HG03378 (cell line): ENCODE results near the gene NPTXR.
"Not testable (repeated sequence)": the region's sequence is repeated elsewhere in the genome, so short reads cannot be mapped to it uniquely, and the experiment has no call there.

Experiments used
- ATAC-seq: cut with Tn5 transposase; IDR thresholded peaks from one replicate; pipeline ENCODE4 v1.9.1; 2021; ENCODE audit warnings: mild to moderate bottlenecking, moderate library complexity; ENCODE audit not compliant: unreplicated experiment

The NPTXR gene

DNA sequence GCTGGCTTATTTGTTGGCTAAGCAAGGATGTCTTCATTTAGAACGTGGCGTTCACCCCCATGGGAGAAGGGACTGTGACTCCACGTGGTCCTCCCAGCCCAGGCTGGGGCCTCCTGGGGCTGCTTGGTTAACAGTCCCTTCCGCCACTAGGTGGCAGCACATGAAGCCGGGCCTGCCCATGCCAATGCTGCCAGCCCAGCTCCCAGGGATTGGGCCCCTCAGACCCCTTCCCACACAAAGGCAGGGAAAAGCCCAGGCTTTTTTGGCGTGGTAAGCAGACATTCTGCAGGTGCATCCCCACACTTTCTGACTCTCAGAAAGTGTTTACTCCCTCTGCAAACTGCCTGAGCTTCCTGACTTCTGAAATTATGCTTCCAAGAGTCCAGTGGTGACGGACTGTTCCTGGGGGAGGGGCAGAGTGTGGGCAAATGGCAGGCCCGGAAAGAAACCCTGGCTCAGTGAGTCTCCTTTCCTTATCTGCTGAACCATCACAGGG is 25.1 kb upstream of the NPTXR start:
- ATAC-seq, result no peak

DNA sequence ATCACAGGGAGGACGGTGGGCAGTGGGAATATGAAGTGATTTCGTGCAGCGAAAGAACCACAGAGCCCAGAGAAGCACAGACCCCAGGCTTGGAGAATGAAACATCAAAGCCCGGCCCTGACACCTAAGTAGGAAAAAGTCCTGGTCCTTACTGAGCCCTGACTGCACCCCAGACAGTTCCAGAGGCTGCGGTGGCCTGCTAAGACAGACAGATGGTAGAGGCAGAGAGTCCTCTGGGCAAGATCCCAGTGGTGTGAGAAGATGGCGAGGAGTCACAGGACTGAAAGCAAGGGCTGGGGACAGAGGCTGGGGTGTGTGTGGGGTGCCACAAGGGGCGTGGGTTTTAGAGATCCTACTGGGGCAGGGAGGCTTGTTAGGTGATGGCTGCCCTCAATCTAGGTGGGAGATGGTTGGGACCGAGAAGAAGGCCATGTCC is 24.5 kb upstream of the NPTXR start:
- ATAC-seq, result no peak

DNA sequence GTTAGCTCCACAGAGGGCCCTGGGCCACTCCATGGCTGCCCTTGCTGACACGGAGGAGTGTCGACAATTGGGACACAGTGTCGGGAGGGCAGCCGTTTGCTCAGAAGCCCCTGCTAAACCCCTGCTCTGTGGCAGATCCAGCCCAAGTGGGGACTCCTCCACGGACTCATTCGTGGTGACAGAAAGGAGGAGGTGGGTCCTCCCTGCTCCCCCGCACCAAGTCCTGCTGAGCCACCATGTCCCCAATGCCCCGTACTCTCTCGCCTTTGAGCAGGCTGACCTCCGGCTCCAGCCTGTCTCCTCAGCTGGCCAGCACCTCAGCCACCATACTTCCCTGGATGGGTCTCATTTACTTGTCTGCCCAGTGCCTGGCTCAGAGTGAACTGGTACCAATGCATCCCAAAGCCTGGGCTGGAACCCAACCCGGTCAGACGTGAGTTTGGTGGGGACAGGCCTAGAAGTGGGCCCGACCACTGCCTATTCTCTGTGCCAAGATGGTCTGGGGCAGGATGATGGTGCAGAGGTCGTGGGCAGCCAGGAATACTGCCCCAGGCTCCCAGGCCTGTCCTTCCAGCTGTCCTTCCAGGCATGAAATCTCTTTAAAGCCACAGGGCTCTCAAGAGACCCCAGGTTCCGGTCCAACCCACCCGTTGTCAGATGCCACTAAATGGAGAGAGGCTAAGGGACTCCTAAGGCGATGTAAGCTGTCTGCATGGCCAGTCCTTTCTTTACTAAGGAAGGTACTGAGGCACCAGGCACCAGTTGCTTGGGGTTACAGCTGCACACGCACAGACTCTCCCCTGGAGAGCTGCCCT is 23.9 kb upstream of the NPTXR start:
- no peak for ATAC-seq

DNA sequence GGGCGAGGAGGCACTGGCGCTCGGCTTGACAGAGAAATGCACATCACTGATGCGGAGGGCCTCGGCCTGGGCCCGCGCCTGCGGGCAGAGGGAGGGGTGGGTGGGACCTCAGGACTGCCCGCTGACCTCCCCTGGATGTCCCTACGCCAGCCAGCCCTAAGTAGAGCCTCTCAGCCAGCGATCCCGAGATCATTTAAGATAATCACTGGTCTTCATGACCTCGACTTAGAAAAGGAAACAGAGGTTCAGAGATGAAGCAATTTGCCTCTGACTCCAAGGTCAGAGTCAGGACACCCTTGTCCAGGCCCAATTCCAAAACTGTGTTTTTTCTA is 23.3 kb upstream of the NPTXR start:
- ATAC-seq, result no peak

DNA sequence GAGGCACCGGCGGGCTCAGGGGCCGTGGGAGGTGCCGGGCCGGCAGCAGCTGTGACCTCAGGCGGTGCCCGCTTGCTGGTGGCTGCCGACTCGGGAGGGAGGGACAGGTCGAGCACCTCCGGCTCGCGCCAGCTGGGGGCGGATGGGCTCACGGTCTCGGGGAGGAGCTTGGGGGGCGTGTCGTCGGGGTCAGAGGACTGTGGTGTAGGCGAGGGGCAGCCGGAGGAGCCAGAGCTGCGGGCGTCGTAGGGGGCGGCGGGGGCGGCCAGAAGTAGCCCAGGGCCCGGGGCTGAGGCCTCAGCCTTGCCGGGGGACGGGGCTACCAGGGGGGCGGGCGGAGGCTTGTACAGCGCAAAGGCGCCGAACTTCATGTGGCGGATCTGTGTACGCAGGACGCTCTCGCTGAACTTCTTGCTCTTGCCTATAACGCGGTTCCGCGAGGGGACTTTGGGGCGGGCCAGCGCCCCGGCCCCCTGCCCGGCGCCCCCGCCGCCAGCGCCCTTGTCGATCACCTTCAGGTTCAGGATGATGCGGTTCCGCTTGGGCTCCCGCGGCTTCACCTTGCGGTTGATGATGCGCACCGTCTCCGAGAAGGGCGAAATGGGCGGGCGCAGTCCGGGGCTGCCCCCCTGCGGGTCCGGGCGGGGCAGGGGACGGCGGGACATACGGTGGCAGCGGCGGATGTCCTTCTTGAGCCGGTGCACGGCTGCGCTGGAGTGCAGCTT is 22.7 kb upstream of the NPTXR start:
- no peak for ATAC-seq

DNA sequence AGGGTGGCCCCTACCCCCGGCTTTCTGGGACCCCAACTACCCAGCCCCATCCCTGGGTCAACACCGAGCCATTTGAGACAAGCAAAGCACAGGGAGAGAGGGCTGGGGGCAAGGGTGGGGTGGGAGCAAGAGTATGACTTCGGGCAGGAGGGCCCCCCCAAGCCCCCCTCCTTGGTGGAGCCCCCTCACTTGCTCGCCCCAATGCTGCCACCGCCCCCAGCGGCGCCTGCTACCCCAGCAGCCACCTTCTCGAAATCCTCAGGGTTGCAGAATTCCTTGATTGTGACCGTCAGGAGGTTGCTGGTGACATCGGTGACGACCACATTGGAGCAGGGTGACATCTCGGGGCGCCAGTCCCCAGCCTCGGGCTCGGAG is 22.2 kb upstream of the NPTXR start:
- ATAC-seq, result no peak

DNA sequence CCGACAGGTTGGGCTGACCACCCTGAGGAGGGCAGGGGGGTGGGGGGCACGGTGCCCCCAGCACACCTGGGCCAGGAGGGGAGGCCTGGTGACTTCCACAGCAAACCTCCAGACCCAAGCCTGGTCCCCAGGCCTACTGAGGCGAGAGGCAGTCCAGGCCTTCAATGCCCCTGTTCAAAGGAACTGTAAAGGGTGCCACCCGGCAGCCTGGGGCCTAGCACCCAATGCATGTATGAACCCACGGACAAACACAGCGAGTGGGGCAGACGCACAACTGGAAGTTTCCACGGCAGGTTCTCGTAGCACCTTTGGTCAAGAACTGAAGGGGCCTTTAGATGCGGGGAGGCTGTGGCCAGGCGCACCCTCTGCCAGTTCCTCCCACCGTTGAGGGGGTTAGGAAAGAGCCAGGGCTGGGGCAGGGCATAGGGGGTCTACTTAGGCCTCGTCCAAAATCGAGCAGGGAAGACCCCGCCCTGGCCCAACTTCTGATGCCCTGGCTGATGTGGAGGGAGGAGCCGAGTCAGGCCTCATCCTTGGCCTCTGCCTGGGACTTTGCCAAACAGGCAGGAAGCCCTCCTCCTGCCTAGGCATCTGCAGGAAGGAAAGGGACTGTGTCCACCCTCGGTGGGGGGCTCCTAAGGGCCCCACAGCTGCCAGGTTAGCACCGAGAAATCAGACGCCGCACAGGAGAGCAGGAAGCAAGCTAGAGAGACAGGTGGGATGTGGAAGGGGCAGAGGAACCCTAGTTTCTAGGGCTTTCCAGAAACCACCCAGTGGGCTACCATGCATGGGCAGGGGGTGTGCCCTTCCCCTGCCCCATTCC is 21.6 kb upstream of the NPTXR start:
- ATAC-seq, result no peak

DNA sequence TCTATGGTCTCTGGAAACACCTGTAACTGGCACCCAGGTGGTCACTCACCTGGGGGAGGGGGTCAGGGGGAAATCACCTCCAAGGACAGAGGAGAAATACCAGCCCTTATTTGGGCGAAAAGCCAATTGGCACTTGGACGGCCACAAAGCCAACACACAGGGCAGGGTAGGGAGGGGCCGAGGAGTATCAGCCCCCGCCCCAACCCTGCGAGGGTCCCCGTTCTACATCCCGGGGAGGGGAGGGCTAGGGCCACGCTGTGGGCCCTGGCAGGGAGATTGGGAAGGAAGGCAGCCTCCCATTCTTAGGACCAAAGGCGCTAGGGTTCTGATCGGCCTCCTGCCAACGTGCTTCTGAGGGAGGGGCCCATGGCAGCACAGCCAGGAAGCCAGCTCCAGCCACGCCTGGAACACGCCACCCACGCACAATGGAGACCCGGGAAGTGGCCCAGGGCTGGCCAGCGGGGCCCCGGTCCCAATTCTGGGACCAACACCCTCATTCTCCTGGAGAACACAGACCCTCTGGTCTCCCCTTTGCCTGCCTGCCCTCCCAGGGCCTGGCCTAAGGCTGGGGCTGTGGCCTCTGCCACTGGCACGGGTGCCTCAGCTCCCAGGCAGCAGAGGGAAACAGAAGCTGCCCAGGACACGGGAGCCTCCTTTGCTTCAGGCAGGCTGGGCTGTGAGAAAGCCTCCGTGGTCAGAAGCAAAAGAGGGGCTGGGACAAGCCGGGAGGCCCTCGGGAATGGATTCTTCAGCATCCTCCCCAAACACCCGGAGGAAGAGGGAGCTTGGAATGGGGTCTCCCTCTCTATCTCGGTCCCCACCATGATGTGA is 20.7 kb upstream of the NPTXR start:
- ATAC-seq, result no peak

DNA sequence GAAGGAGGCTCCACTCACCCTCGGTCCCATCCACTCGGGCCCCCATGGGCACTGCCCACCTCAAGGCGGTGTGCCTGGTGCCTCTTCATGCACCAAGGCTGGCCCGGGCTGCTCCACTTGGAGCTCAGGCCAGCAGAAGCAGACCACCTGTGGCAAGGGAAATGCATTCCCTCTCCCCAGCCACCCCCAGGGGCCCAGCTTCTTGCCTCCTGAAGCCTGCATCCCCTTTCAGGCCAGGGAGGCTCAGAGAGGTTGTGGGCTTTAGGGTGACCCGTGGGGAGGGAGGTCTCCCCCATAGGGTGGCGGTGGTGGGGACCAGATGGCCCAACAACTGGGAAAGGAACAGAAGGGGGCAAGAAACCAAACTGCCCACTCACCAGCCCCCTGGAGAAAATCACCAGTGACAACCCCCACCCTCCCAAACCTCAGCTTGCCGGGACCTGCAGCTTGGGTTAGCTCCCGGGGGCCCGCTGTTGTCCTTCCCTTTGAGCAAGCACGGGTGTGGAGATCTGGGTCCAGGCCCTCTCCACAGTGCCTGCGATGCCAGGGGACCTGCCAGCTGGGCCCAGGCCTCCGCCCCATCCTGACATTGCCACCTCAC is 19.8 kb upstream of the NPTXR start:
- no peak for ATAC-seq

DNA sequence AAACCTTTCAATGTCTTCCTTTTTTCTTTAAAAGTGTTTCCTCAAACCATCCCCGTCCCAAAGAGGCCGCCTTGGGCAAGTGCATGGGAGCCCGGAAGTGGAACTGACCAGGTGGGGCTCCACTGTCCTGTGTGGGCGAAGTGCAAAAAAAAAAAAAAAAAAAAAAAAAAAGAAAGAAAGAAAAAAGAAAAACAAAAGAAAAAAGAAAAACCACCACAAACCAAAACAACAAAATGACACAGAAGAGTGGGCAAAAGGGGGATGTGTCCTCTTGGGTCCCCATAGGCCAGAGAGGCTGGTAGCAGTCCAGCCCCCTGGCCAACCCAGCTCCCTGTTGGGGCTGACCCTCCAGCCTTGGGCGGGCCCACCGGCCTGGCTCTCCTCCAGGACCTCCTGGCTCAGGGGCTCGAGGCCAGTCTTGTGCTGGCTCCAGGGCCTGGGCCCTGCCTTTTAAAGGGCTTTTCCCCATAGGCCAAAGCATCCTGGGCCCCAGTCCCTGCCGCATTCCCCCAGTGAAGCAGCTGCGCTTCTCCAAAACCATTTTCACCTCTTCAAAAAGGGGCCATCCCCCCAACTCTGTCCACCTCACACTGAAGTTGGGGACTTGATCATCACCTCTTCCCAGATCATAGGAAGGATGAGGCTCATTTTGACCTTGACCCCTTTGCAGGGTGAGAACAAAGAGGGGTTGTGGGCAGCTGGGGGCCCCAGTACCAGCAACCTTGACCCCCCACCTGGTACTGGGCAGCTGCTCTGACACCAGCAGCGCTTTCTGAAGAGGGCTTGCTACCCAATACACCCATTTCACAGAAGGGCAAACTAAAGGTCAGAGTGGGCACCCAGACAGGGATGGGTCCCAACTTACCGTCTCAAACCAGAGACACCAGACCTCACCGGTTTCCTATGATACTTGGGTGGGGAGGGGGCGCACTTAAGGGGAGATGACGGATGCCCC is 18.8 kb upstream of the NPTXR start:
- ATAC-seq, result no peak

DNA sequence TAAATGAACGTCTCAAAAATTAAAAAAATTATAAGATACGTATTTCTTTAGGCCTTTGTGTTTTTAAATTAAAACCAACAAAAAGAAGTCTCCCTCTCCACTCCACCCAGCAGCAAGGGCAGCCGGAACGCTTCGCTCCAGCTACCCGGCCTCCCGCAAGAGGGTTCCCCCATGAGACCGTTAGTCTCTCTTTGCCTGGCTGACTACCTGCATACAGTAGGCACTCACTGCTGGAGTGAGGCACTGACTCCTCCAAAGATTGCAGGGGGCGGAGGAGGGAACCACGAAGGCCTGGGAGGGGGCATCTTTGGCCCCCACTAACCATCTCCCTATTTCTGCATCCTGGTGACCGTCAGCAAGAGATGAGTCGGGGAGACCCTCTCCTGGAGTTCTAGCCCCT is 18.1 kb upstream of the NPTXR start:
- ATAC-seq, result no peak

DNA sequence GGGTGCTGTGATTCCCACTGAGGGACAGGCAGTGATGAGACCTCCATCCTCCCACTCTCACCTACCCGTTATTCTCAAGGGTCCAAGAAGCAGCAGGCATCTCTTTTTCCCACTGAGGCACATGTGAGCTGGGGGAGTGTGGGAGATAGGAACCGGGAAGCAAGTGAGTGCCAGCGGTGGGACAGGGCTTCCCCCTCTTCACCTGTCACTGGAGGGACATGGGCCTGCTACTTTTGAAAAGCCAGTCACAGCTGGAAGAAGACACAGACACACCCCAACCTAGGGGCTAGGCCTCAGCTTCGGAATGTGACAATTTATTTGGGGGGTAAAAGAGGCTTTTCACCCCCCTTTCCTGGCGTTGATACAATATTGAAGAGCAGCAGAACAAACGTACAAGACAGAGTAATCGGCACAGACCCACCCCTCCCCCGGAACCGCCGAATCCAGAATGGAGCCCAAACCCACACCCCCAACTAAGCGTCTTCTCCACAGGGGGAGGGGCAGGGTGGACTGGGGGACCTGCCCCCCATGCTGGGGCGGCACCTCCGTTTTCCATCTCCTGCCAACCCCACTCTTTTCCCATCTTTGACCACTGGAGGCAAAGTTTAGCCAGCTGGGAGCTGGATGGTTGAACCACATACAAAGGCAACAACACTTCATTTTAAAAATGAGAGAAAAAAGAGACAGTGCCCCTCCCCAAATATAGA is 17.5 kb upstream of the NPTXR start:
- no peak for ATAC-seq

DNA sequence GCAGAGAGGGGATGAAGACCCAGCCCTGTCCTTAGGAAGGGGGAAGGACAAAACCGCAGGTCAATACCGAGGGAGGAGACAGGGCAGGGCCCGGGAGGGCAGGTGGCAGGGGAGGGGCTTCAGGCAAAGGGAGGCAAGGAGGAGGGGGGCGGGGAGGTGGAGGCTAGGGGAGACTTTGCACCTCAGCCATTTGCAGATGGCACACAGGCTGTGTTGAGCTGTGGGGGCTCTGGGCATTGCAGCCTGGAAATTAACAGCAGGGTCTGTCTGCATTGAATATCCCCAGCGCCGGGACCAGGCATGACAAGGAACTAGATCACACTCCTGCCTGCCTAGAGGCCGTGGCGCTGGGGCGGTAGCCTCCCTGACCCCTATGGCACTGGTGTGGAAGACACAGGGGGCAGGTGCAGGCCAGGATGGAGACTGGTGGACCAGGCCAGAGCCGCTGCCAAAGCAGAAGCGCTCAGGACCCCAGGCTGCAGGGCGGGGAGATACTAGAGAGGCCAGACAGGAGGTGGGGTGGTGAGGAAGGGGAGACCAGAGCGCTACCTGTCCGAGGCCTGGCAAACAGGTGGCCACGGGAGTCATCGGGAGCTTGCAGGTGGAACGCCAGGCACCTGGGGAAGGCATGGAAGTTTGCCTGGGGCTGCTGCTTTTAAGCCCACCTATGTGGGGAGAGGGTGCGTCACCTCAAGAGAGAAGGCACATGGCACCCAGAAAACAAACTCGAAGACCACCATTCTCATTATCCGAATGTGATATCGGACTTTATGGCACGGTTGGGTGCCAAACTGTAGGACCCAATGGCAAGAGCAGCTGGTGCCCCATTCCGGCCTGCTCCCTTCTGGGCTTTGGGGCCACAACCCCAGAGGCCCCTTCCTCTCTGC is 16.7 kb upstream of the NPTXR start:
- ATAC-seq, result no peak

DNA sequence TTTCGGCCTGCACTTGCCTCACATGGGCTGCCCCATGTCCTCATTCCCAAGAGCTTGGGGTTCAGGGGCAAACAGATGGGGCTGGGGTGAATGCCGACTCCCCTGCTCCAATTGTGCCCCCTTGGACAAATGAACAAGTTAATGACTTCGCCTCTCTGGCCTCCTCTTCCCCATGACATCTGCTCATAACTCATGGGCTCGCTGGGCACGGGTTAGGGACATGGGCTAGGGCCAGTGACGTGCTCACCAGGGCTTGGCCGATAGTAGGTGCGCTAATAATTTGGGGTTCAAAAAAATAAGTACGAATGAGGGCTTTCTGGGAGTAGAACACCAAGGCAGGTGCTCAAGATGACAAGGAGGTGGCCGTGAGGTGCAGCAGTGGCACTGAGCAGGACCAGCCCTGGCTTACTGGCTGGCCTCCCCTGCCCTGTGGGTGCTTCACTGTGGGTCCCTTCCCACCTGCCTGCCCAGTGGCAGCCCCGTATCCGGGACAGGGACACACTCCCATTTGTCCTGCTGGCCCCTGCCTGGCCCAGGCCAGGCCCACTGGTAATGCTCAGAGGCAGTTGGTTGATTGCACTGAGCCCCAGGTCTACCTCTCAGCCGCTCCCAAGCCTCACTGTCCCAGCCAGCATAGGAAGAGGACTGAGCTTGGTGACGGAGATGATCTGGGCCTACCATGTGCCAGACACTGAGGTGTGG is 15.9 kb upstream of the NPTXR start:
- no peak for ATAC-seq

DNA sequence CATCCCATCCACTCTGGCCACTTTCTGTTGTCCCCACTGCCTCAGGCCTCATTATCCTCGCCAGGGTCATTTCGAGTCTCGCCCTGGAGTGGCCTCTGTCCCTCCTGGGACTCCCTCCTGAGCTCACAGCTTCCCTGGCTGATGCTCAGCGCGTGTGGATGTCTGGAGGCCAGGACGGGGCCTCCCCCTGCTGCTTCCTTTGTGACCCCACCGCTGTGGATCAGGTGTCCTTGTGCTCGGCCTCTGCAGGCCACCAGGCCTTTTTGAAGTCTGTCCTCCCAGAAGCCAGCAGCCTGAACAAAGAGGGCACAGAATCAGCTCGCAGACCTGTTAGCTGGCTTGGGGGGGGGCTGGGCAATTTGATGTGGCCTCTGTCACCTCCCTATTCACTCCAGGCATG is 14.7 kb upstream of the NPTXR start:
- no peak for ATAC-seq

DNA sequence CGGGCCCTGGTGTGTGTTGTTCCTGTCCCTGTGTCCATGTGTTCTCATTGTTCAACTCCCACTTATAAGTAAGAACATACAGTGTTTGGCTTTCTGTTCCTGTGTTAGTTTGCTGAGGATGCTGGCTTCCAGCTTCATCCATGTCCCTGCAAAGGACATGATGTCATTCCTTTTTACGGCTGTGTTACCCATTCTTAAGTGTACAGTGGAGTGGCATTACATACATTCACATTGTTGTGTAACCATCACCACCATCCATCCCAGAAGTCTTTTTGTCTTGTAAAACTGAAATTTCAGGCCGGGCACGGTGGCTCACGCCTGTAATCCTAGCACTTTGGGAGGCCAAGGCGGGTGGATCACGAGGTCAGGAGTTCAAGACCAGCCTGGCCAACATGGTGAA is 10.6 kb upstream of the NPTXR start:
- ATAC-seq, result not testable (repeated sequence)

DNA sequence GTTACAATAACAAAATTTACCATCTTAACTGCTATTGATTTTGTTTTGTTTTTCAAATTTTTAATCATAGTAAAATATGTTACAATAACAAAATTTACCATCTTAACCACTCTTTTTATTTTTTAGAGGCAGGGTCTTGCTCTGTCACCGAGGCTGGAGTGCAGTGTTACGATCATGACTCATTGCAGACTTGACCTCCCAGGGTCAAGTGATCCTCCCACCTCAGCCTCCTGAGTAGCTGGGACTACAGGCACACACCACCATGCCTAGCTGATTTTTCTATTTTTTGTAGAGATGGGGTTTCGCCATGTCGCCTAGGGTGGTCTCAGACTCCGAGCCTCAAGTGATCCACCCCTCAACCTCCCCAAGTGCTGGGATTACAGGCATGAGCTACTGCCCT is 10.1 kb upstream of the NPTXR start:
- ATAC-seq, result not testable (repeated sequence)
